IPS-NIHi7 (cell line): ENCODE results near the gene CCN5.
"Not testable (repeated sequence)": the region's sequence is repeated elsewhere in the genome, so short reads cannot be mapped to it uniquely, and the experiment has no call there.

Source experiments
- DNase-seq: peaks from one replicate; pipeline ENCODE4 v3.0.0; 2012; ENCODE audit warnings: mixed read lengths; ENCODE audit errors: extremely low spot score

Gene CCN5

DNA sequence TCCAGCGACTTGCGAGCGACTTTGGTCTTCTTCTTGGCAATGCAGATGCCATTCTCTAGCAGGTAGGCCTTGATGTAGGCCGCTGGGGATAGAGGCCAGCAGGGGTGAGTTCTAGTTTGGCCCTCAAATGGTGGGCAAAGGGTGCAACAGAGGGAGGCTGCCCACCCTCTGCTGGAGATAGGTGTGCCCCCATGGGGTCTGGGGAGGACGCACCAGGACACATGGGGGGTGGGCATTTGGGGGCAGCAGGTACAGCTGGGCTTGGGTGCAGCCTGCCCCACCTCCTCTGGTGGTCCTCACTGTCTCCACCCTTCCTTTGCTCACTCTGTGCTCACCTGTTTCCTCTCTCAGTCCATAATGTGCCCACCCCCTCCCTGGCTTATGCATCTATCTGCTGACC lies 41.8 kb downstream of the CCN5 start:
- no peak for DNase-seq

DNA sequence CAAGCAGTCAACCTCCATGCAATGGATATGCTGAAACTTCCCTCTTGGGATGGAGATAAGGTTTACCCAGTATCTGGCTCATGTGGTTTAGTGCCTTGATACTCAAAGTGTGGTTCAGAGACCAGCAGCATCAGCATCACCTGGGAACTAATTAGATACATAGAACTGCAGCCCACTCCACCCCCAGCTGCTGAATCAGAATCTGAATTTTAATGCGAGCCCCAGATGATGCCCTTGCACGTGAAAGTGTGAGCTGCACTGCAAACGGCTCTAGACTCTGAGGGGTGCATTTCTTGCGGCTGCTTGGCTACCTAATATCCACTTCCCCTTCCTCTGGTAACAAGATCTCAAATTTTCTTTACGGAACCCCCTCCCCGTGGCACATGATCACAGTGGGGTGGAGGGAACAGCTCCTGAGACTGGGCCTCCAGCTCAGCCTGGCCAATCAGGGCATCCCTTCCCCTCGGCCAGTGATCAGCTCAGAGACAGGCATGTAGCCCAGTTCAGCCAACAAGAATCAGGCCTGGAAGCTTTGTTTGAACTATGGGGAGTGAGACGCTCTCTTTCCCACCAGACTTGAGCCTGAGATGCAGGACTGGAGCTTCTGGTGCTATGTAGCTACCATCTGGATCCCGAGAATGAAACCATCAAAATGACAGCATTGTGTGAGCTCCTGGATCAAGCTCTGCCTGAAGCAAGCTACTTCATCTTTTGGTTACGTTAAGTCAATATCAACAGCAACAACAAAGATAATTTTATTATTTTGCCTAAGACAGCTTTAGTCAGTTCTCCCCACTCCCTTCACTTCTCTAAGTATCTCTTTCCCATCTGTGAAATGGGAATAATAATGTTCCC lies 43.3 kb downstream of the CCN5 start:
- no peak for DNase-seq

DNA sequence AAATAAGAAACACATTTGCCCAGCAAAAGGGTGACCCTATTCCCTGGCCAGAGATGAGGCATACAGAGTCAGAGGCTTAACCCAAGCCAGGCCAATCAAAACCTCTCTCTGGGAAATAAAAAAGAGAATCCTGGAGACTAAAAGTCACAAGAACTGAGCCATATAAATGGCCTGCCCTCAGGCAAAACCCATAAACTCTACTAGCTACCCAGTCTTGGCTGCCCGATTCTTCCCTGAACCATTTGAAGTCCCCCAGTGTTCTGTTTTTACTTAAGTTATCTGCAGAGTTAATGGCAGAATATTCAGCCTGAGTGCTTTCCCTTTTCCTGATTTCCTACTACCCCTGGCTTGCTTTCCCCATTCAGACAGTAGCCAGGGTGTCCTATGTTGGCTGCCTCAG lies 44.4 kb downstream of the CCN5 start:
- no peak for DNase-seq

DNA sequence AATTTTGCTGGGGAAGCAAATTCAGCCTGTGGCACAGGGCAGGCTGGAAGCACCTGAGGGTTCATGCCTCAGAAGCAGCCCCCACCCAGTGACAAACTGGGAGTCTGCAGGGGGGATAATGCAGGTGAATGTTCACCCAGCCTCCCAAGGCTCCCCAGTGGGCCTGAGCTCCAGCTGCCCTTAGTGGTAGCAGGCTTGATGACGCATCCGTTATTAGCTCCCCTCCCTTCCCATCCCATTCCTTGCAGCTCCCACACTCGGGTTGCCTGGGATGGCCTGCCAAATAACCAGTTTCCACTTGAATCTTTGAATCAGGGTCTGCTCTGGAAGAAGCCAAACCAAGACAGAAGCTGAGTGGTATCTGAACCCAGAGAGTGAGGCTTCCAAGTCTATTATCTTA lies 46.3 kb downstream of the CCN5 start:
- DNase-seq, result no peak

- no peak for DNase-seq
These were observed 47.4 kb downstream of the CCN5 start for GRCh38 chr20:44762466-44763140.

GRCh38 chr20:44763798-44764197 lies 48.6 kb downstream of the CCN5 start:
- not testable (repeated sequence) for DNase-seq

- DNase-seq, result no peak
These were observed 49.9 kb downstream of the CCN5 start for GRCh38 chr20:44765091-44765490.

DNA sequence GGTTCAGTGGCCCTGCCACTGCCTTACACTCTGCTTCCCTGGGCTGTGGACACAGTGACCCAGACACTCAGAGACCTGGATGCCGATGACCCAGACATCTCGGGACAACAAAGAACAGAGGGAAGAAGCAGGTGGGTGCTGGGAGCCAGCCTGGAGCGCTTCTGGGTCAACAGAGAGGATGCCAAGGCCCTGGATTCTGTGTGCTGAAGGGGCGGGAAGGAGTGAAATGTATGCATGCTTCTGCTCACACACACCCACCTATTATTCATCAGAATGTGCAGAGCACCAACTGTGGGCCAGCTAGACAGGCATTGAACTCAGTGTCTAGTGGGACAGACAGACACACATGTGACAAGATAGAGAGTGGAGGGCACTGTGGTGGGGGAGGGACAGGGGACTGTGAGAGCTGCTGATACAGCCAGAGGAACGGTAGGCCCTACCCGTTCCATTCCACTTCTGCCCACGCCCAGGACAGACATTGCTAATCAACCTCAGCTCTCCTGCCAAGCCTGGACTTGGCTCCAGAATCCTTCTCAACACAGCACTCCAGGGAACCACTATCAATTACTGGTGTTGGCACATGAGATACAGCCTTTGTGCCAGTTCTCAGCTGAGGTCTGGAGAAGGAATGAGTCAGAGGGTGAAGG lies 50.7 kb downstream of the CCN5 start:
- DNase-seq, result no peak

DNA sequence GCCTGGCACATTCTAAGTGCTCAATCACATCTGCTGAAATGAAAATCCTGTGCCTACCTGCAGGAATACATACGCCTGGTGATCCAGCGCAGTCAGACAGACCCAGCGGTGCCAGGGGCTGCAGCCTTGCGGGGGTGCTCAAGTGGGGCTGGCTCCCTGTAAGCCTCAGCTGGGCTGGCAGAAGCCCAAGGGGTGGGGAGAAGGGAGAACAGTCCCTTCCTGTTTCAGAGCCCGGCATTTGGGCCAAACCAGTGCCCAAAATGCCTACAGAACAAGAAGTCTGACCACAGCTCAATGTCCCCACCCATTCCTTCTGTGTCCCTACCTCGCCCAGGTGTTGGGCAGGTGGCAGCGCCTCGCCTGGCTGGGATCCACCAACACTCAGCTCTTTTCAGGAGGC lies 53.1 kb downstream of the CCN5 start:
- DNase-seq, result no peak

DNA sequence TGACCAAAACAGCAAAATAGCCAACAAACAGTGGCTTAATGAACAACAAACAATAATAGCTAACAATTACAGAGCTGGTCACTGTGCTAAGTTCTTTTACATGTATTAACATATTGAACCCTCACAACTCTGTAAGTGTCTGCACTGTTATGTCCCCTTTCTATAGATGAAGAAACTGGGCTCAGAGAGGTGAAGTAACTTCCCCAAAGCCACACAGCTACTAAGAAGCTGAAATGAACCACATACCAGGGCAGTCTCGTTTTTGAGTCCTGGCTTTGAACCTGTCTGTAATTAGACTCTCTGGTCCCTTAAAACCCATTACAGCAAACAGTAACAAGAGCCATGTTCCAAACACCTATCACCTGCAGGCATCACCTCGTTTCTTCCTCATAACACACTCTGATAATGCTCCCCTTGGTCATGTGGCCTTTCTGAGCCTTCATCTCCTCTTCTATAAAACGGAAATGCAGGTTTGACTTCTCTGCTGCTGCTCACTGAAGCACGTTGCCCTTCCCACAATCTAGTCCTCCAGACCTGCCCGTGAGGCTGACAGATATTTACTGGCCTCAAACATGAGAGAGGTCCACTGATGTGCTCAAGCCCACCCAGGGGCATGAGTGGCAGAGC lies 53.8 kb downstream of the CCN5 start:
- no peak for DNase-seq

- no peak for DNase-seq
These were observed 54.3 kb downstream of the CCN5 start for GRCh38 chr20:44769481-44769863.

GRCh38 chr20:44770484-44771171 lies 55.5 kb downstream of the CCN5 start:
- DNase-seq, result no peak

DNA sequence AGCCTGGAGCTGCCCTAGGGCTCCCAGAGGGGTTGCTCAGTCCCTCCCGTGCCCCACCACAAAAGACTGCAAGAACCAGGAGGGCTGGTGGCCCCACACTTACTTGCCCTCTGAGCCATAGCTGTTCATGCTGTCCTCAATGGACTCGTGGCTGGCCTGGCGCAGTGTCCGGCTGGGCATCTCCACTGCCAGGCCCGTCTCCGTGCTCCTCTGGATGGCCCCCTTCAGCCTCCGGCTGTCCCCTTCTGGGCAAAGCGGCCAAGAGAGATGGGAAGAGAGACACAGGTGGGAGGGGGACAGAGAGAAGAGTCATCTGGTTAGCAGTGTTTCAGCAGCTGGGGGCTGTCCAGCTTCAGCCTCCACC lies 56.0 kb downstream of the CCN5 start:
- no peak for DNase-seq

DNA sequence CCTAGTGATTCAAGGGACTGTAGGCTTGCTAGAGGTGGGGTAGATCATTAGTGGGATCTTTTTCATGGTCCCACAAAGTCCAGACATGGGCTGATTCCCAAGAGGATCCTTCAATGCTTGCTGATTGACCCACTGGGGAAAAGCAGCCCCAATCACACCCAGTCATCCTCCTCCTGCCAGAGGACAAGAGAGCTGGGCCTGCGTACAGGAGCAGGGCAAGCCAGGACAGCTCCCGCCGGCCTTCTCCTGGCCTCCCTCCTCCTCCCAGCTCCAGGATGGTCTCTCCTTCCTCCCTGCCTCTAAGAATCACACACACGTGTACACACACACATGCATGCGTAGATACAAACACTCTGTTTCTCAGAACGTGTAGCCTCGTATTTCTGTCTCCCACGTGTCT lies 57.5 kb downstream of the CCN5 start:
- no peak for DNase-seq

DNA sequence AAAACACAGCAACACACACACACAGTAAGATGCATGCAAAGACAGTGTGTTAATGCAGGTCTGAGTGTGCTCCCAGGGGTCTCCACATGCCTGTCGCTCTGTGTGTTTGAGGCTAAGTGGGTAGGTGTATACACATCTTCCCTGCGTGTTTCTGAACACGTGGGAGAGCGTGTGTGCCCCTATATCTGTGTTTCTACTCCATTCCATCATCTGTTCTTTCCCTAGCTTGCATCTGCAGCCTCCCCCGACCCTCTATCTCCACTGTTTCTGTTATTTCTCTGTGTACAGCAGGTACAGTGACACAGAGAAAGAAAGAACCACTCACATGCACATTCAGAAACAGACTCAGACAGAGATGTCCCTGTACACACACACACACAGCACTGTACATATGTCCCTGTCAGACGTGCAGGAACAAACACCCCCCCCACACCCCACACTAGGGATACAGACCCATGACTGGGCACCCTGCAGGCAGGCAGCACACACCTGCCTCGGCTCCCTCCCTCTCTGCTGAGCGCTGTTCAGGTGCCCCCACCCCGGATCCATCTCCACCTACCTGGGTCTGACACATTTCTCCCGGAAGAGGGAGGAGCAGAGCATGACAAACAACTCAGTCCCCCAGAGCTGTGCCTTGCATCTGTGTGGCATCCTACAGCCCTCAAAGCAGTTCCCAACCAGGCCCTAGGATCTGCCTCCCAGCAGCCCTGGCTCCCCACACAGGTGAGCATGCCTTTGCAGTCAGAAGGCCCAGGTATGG lies 58.1 kb downstream of the CCN5 start:
- no peak for DNase-seq

- peak; percentile 52 for DNase-seq
These were observed 61.8 kb downstream of the CCN5 start for GRCh38 chr20:44776980-44777379.
